SK-N-SH (cell line): ENCODE results near the gene AGAP1. TPM values are rescaled to one million over a fixed set of nuclear protein-coding genes. Genes with fewer than 3 reads are reported as not detected.

Experiments used
- CTCF ChIA-PET: fragments of 300-600, 350-600 bp; formaldehyde crosslinking; extraction: SDS; loops from one replicate; lab custom pipeline; 2021; lab: Yijun Ruan, JAX
- POLR2A ChIA-PET: fragments of 350-600 bp; sonication (Branson Sonifier 250); formaldehyde crosslinking; extraction: SDS; loops from one replicate; lab custom pipeline; 2020; ENCODE audit warnings: antibody characterized with exemption, inconsistent platforms; lab: Yijun Ruan, JAX
- DNase-seq: peaks from one replicate; pipeline ENCODE4 v3.0.0; 2012
- H2AFZ ChIP-seq: fragments of 200-600 bp; sonication (generic); 2 replicates; pipeline ENCODE4 v1.8.1; 2016; ENCODE audit warnings: antibody characterized with exemption, mild to moderate bottlenecking, low read depth
- H3F3A ChIP-seq: fragments of 200-600 bp; sonication (generic); replicated peaks from 2 replicates; pipeline ENCODE3; 2016; ENCODE audit warnings: antibody characterized with exemption, mild to moderate bottlenecking; ENCODE audit not compliant: insufficient read depth
- H3K27ac ChIP-seq, 2 experiments: fragments of 200-500 bp in 1 of 2; fragments of 200-600 bp in 1 of 2; sonication (Bioruptor generic) in 1 of 2; sonication (generic), shearing (Covaris generic) in 1 of 2; 2 replicates each; pipeline versions ENCODE4 v1.5.1 to v1.6.1; 2014 to 2016; ENCODE audit warnings: low read depth in 2 of 2, inconsistent platforms in 1 of 2, low read length in 1 of 2, mild to moderate bottlenecking in 1 of 2, mixed read lengths in 1 of 2
- H3K27me3 ChIP-seq: fragments of 200-600 bp; sonication (generic), shearing (Covaris generic); 2 replicates; pipeline ENCODE4 v1.6.1; 2016; ENCODE audit warnings: mixed run types; ENCODE audit not compliant: insufficient read depth
- H3K36me3 ChIP-seq, 2 experiments: fragments of 200-500 bp in 1 of 2; fragments of 200-600 bp in 1 of 2; sonication (Bioruptor generic) in 1 of 2; sonication (generic) in 1 of 2; replicated peaks in 1 of 2; 2 replicates each; pipeline versions ENCODE3 to v1.5.1; 2014 to 2016; ENCODE audit warnings: low read length in 1 of 2, mild to moderate bottlenecking in 1 of 2; ENCODE audit not compliant: insufficient read depth in 2 of 2, control insufficient read depth in 1 of 2
- H3K4me1 ChIP-seq, 2 experiments: fragments of 200-500 bp in 1 of 2; fragments of 200-600 bp in 1 of 2; sonication (Bioruptor generic) in 1 of 2; sonication (generic), shearing (Covaris generic) in 1 of 2; 2 replicates each; pipeline versions ENCODE4 v1.5.1 to v1.6.1; 2014 to 2016; ENCODE audit warnings: low read depth in 1 of 2, low read length in 1 of 2, mixed run types in 1 of 2; ENCODE audit not compliant: insufficient read depth in 2 of 2, control insufficient read depth in 1 of 2
- H3K4me2 ChIP-seq: fragments of 200-600 bp; sonication (generic), shearing (Covaris generic); 2 replicates; pipeline ENCODE4 v1.6.1; 2017; ENCODE audit warnings: mixed run types
- H3K4me3 ChIP-seq, 2 experiments: fragments of 200-500 bp in 1 of 2; fragments of 200-600 bp in 1 of 2; sonication (Bioruptor generic) in 1 of 2; sonication (generic), shearing (Covaris generic) in 1 of 2; 2 replicates each; pipeline versions ENCODE4 v1.5.1 to v1.8.1; 2014 to 2016; ENCODE audit warnings: low read depth in 2 of 2, inconsistent platforms in 1 of 2, low read length in 1 of 2, mild to moderate bottlenecking in 1 of 2, mixed read lengths in 1 of 2, moderate library complexity in 1 of 2
- H3K79me2 ChIP-seq: fragments of 200-600 bp; sonication (generic); 2 replicates; pipeline ENCODE4 v1.8.1; 2017; ENCODE audit warnings: mild to moderate bottlenecking; ENCODE audit not compliant: insufficient read depth
- H3K9ac ChIP-seq: fragments of 200-600 bp; sonication (generic); 2 replicates; pipeline ENCODE4 v1.6.1; 2017; ENCODE audit warnings: mixed run types
- H3K9me2 ChIP-seq: fragments of 200-600 bp; sonication (generic); 2 replicates; pipeline ENCODE4 v1.6.1; 2017; ENCODE audit warnings: mixed run types
- H3K9me3 ChIP-seq: fragments of 200-600 bp; sonication (generic); 2 replicates; pipeline ENCODE4 v1.6.1; 2017; ENCODE audit warnings: mixed run types, mild to moderate bottlenecking, moderate library complexity
- H4K20me1 ChIP-seq: fragments of 200-600 bp; sonication (generic); 2 replicates; pipeline ENCODE4 v1.6.1; 2017; ENCODE audit warnings: mild to moderate bottlenecking, mixed run types; ENCODE audit not compliant: insufficient read depth
- EP300 ChIP-seq, 2 experiments: IDR thresholded peaks; 2 replicates each; pipeline versions ENCODE4 v1.4.0 to v1.6.1; 2012; ENCODE audit warnings: borderline replicate concordance in 1 of 2, low read depth in 1 of 2, low read length in 1 of 2
- FOXM1 ChIP-seq: IDR thresholded peaks from 2 replicates; pipeline ENCODE4 v1.4.0; 2012; ENCODE audit warnings: low read depth, mild to moderate bottlenecking
- GABPA ChIP-seq: IDR thresholded peaks from 2 replicates; pipeline ENCODE4 v1.4.0; 2012; ENCODE audit warnings: low read depth, mild to moderate bottlenecking
- GATA2 ChIP-seq: sonication (generic); formaldehyde crosslinking; IDR thresholded peaks from 2 replicates; pipeline ENCODE4 v1.5.0; 2020; ENCODE audit warnings: mild to moderate bottlenecking, missing genetic modification reagents
- IRF3 ChIP-seq: fragments of 150-350 bp; IDR thresholded peaks from 2 replicates; pipeline ENCODE4 v1.6.1; 2016; ENCODE audit warnings: mild to moderate bottlenecking, low read depth, low read length
- MAX ChIP-seq: IDR thresholded peaks from 2 replicates; pipeline ENCODE4 v1.4.0; 2012; ENCODE audit warnings: low read depth
- MEF2A ChIP-seq: IDR thresholded peaks from 2 replicates; pipeline ENCODE4 v1.4.0; 2012; ENCODE audit warnings: low read depth, borderline replicate concordance
- NRF1 ChIP-seq: IDR thresholded peaks from 2 replicates; pipeline ENCODE4 v1.6.1; 2012; ENCODE audit warnings: low read depth, mild to moderate bottlenecking, low read length
- PBX3 ChIP-seq: IDR thresholded peaks from 2 replicates; pipeline ENCODE4; 2012
- POLR2AphosphoS5 ChIP-seq: IDR thresholded peaks from 2 replicates; pipeline ENCODE4 v1.6.1; 2012; ENCODE audit warnings: low read depth, low read length
- RFX5 ChIP-seq: IDR thresholded peaks from 2 replicates; pipeline ENCODE4 v1.6.1; 2012; ENCODE audit warnings: mild to moderate bottlenecking, improper control_type of control experiment, low read length
- SMC3 ChIP-seq: IDR thresholded peaks from 2 replicates; pipeline ENCODE4 v1.6.1; 2012; ENCODE audit warnings: low read depth, low read length, improper control_type of control experiment
- TAF1 ChIP-seq: IDR thresholded peaks from 2 replicates; pipeline ENCODE4 v1.6.1; 2012; ENCODE audit warnings: low read depth, mild to moderate bottlenecking, low read length, moderate library complexity, borderline replicate concordance
- TEAD4 ChIP-seq: IDR thresholded peaks from 2 replicates; pipeline ENCODE4 v1.4.0; 2012; ENCODE audit warnings: mild to moderate bottlenecking, borderline replicate concordance; ENCODE audit not compliant: insufficient read depth
- USF1 ChIP-seq: IDR thresholded peaks from 2 replicates; pipeline ENCODE4 v1.4.0; 2012; ENCODE audit warnings: low read depth, borderline replicate concordance
- WGBS: methylation state at CpG from one replicate; pipeline ENCODE4 v1.1.6; 2017; ENCODE audit warnings: low lambda C conversion rate; 5-methylcytosine and 5-hydroxymethylcytosine counted together
- polyA plus RNA-seq, 3 experiments: library from polyadenylated mRNA; depleted of rRNA; stranded (reverse); fragments of >200 nt; gene quantifications; 2 replicates each; pipeline ENCODE4 v1.2.3, GENCODE V29; 2012

AGAP1 gene
- polyA plus RNA-seq, 1 of the 3 experiments (the other 2 are of a cell fraction), result 8.8 TPM

GRCh38 chr2:235992024-235992423 lies 498.2 kb downstream of the AGAP1 start:
- Histone ChIP-seq H3K4me2 (no peak overlapping the region), H3K27me3 (no peaks in the 10 kb centered on the region), H3K79me2 (no peaks in the 10 kb centered on the region; the same call in 1 of the 2 replicates), H3K9ac (no peak overlapping the region), H3K9me2 (no peaks in the 10 kb centered on the region), H4K20me1 (no peaks in the 10 kb centered on the region), H3K4me3 (no peak overlapping the region), H3K4me1 (peaks cover 0 to 5% of the 10 kb centered on the region in 2 experiments; a peak in 1 of 4 replicates), H3F3A (no peaks in the 10 kb centered on the region), H3K36me3 (no peaks in the 10 kb centered on the region), H3K9me3 (no peaks in the 10 kb centered on the region), H3K27ac (no peak overlapping the region), H2AFZ (no peak overlapping the region)
- no peak for TF ChIP-seq PBX3
- no peak for TF ChIP-seq SMC3
- no peak for TF ChIP-seq NRF1
- TF ChIP-seq GABPA, result no peak
- TF ChIP-seq POLR2AphosphoS5, result no peak
- TF ChIP-seq TAF1, result no peak
- TF ChIP-seq RFX5, result no peak
- no peak for TF ChIP-seq TEAD4
- no peak for TF ChIP-seq MAX
- no peak for TF ChIP-seq USF1
- CTCF ChIA-PET, result no interaction called here
- POLR2A ChIA-PET, result no interaction called here
- 92% methylated on average over 19 of the region's 20 CpGs for WGBS
- DNase-seq, result no peak

- H3K27ac ChIP-seq, result no peak overlapping the region
- H3K9ac ChIP-seq, result no peak overlapping the region
- H3K9me2 ChIP-seq, result no peaks in the 10 kb centered on the region
- H3K27me3 ChIP-seq, result no peaks in the 10 kb centered on the region
- peaks cover 0 to 5% of the 10 kb centered on the region in 2 experiments; a peak in 1 of 4 replicates for H3K4me1 ChIP-seq
- WGBS, result 79% methylated on average over 5 of the region's 5 CpGs
- POLR2A ChIA-PET, result no interaction called here
- no peaks in the 10 kb centered on the region for H3K36me3 ChIP-seq
- no peak overlapping the region for H2AFZ ChIP-seq
- no peaks in the 10 kb centered on the region for H3K79me2 ChIP-seq
- H3K4me2 ChIP-seq, result no peak overlapping the region
- H3F3A ChIP-seq, result no peaks in the 10 kb centered on the region
- TF ChIP-seq EP300 (IDR thresholded peaks at IDR 0.05; ENCODE audit: borderline replicate concordance in 1 of 2, low read depth in 1 of 2, low read length in 1 of 2), result 0 out of 4 replicates have a peak, but pooled peaks of 1 of the 2 experiments have one; percentile 43
- no peak for TF ChIP-seq IRF3
- TF ChIP-seq MEF2A, result no peak
- no peak for TF ChIP-seq GATA2 (CRISPR knock-in tag)
- no peak for TF ChIP-seq FOXM1
- no peak for TF ChIP-seq SMC3
- no peak overlapping the region for H3K4me3 ChIP-seq
- no peaks in the 10 kb centered on the region for H3K9me3 ChIP-seq
- CTCF ChIA-PET, result interaction anchor here (1.2 kb wide), 1 partner anchor 28 kb away, joined by 3 read pairs; no protein-coding TSS in a partner anchor
- DNase-seq, result peak; percentile 72
- no peaks in the 10 kb centered on the region for H4K20me1 ChIP-seq
These were observed 502.6 kb downstream of the AGAP1 start for GRCh38 chr2:235996419-235996818.
